SU-DHL-6 (cell line): Measurements from ENCODE around the gene STK32B.

ENCODE experiments used
- H2AFZ ChIP-seq: fragments of 200-600 bp; sonication (generic); 2 replicates; pipeline ENCODE4 v1.6.1; 2014; ENCODE audit warnings: low read depth, mild to moderate bottlenecking, moderate library complexity, mixed read lengths, antibody characterized with exemption, low read length; ENCODE audit not compliant: severe bottlenecking
- H3F3A ChIP-seq: fragments of 200-600 bp; shearing (Covaris generic); 2 replicates; pipeline ENCODE4 v1.6.0; 2016; ENCODE audit warnings: antibody characterized with exemption, mild to moderate bottlenecking; ENCODE audit not compliant: insufficient read depth
- H3K27ac ChIP-seq: fragments of 200-600 bp; sonication (generic); 2 replicates; pipeline ENCODE4 v1.5.1; 2016; ENCODE audit warnings: low read depth, mild to moderate bottlenecking, low read length, moderate library complexity, mixed read lengths
- H3K27me3 ChIP-seq: fragments of 200-600 bp; sonication (generic), shearing (Covaris generic); 2 replicates; pipeline ENCODE4 v1.6.0; 2014; ENCODE audit warnings: mild to moderate bottlenecking, low read length
- H3K36me3 ChIP-seq: fragments of 200-600 bp; sonication (generic); 2 replicates; pipeline ENCODE4 v1.6.1; 2014; ENCODE audit warnings: mild to moderate bottlenecking, low read length, mixed read lengths
- H3K4me2 ChIP-seq: fragments of 300-600, 200-600 bp; shearing (Covaris generic), sonication (generic); 2 replicates; pipeline ENCODE4 v1.6.0; 2014; ENCODE audit warnings: low read length, low read depth, mild to moderate bottlenecking; ENCODE audit not compliant: poor library complexity, severe bottlenecking
- H3K4me3 ChIP-seq: fragments of 200-600 bp; sonication (generic); 2 replicates; pipeline ENCODE4 v1.5.1; 2014; ENCODE audit warnings: antibody characterized with exemption, low read length, mild to moderate bottlenecking, mixed read lengths; ENCODE audit not compliant: insufficient read depth, poor library complexity, severe bottlenecking
- H3K79me2 ChIP-seq: fragments of 200-600 bp; sonication (generic); 2 replicates; pipeline ENCODE4 v1.6.1; 2014; ENCODE audit warnings: mild to moderate bottlenecking, low read length, moderate library complexity; ENCODE audit not compliant: insufficient read depth
- H3K9ac ChIP-seq: fragments of 200-600 bp; sonication (generic); 2 replicates; pipeline ENCODE4 v1.7.0; 2014; ENCODE audit warnings: mild to moderate bottlenecking, low read length
- H3K9me2 ChIP-seq: fragments of 200-600 bp; sonication (generic); replicated peaks from 2 replicates; pipeline ENCODE4 v1.6.1; 2014; ENCODE audit warnings: low read length; ENCODE audit not compliant: insufficient read depth
- H3K9me3 ChIP-seq: fragments of 200-600 bp; sonication (generic); 2 replicates; pipeline ENCODE4 v1.6.1; 2014; ENCODE audit warnings: low read length, mixed read lengths; ENCODE audit not compliant: insufficient read depth
- H4K20me1 ChIP-seq: fragments of 200-600 bp; sonication (generic); 2 replicates; pipeline ENCODE4 v1.6.1; 2014; ENCODE audit warnings: low read depth, mild to moderate bottlenecking, antibody characterized with exemption, low read length, moderate library complexity, mixed read lengths
- CTCF ChIP-seq: fragments of 200-600 bp; sonication (generic); IDR thresholded peaks from one replicate; pipeline ENCODE4 v1.5.1; 2017; ENCODE audit warnings: antibody characterized with exemption, mild to moderate bottlenecking, low read length, moderate library complexity; ENCODE audit not compliant: insufficient read depth, poor library complexity, severe bottlenecking
- EZH2phosphoT487 ChIP-seq: fragments of 200-600 bp; sonication (generic), shearing (Covaris generic); conservative IDR thresholded peaks from 2 replicates; pipeline ENCODE4 v1.6.1; 2018; ENCODE audit warnings: mild to moderate bottlenecking, antibody characterized with exemption, low read length, moderate library complexity, mixed read lengths

The STK32B gene

GRCh38 chr4:5365071-5366008 is 314.1 kb downstream of the STK32B start:
- Histone ChIP-seq H3K79me2 (no peaks in the 10 kb centered on the region), H3F3A (no peaks in the 10 kb centered on the region), H3K9me2 (no peaks in the 10 kb centered on the region), H3K9ac (no peak overlapping the region), H3K4me2 (no peak overlapping the region), H3K27ac (no peak overlapping the region), H3K4me3 (no peak overlapping the region), H3K36me3 (no peaks in the 10 kb centered on the region), H3K27me3 (no peaks in the 10 kb centered on the region), H4K20me1 (no peaks in the 10 kb centered on the region), H2AFZ (no peak overlapping the region), H3K9me3 (no peaks in the 10 kb centered on the region)
- TF ChIP-seq CTCF (no peak), EZH2phosphoT487 (no peak)

- Histone ChIP-seq H4K20me1 (no peaks in the 10 kb centered on the region), H3F3A (no peaks in the 10 kb centered on the region), H3K27me3 (no peaks in the 10 kb centered on the region), H3K27ac (no peak overlapping the region), H2AFZ (no peak overlapping the region), H3K36me3 (no peaks in the 10 kb centered on the region), H3K79me2 (no peaks in the 10 kb centered on the region), H3K9me3 (no peaks in the 10 kb centered on the region), H3K9ac (no peak overlapping the region), H3K4me3 (no peak overlapping the region), H3K4me2 (no peak overlapping the region), H3K9me2 (no peaks in the 10 kb centered on the region)
- TF ChIP-seq CTCF (no peak), EZH2phosphoT487 (no peak)
Observed at GRCh38 chr4:5366009-5366386, 314.7 kb downstream of the STK32B start.

- no peak for TF ChIP-seq CTCF
- Histone ChIP-seq H3K79me2 (no peaks in the 10 kb centered on the region), H3F3A (no peaks in the 10 kb centered on the region), H3K4me2 (no peak overlapping the region), H3K9me2 (no peaks in the 10 kb centered on the region), H4K20me1 (no peaks in the 10 kb centered on the region), H3K27me3 (no peaks in the 10 kb centered on the region), H3K4me3 (no peak overlapping the region), H3K36me3 (no peaks in the 10 kb centered on the region), H3K9ac (no peak overlapping the region), H3K9me3 (no peaks in the 10 kb centered on the region), H3K27ac (no peak overlapping the region), H2AFZ (no peak overlapping the region)
Observed at GRCh38 chr4:5366421-5366820, 315.1 kb downstream of the STK32B start.
